M059J (cell line): ENCODE data around the gene KLK7. TPM values are rescaled to one million over a fixed set of nuclear protein-coding genes. Genes with fewer than 3 reads are reported as not detected.

Source experiments
- DNase-seq: peaks from one replicate; pipeline ENCODE4 v3.0.0-alpha.2; 2012; ENCODE audit warnings: low read depth
- total RNA-seq: library from RNA; depleted of rRNA; stranded (reverse); fragments of >200 nt; shearing (Covaris generic); gene quantifications from 2 replicates; pipeline ENCODE4 v1.2.3, GENCODE V29; 2014; rRNA removed

KLK7 gene
- total RNA-seq, 1 experiment from 2014 or later: not detected

DNA sequence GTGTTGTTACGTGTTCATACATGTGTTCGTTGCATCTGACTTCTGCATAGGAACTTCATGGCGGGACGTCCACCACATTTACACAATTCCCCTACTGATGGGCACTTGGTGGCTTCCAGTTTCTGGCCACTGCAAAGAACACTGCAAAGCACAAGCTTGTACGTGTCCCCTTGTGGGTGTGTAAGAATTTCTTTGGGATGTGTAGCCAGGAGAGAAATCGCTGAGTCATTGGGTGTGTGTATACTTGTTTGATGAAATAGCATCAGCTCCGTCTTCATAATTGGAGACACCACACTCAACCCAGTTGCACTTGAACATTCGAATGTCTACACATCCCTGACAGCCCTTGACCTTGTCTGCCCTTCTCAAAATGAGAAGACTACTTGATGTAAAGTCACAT is 50.1 kb downstream of the KLK7 start:
- peak; percentile 24 for DNase-seq

DNA sequence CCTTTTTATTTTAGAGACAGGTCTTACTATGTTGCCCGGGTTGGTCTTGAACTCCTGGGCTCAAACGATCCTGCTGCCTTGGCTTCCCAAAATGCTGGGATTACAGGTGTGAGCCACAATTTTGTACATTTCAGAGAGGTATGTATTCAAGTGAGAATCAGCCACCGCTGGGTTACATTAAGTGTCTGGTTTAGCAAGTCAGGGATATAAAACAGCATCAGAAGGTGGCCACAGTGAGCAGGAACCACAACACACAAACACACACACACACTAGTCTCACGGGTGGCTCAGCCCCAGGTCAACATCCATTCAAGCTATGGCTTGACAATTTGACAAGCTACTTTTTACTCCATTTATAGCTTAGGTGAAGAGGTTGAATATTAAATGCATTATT is 51.0 kb downstream of the KLK7 start:
- no peak for DNase-seq

DNA sequence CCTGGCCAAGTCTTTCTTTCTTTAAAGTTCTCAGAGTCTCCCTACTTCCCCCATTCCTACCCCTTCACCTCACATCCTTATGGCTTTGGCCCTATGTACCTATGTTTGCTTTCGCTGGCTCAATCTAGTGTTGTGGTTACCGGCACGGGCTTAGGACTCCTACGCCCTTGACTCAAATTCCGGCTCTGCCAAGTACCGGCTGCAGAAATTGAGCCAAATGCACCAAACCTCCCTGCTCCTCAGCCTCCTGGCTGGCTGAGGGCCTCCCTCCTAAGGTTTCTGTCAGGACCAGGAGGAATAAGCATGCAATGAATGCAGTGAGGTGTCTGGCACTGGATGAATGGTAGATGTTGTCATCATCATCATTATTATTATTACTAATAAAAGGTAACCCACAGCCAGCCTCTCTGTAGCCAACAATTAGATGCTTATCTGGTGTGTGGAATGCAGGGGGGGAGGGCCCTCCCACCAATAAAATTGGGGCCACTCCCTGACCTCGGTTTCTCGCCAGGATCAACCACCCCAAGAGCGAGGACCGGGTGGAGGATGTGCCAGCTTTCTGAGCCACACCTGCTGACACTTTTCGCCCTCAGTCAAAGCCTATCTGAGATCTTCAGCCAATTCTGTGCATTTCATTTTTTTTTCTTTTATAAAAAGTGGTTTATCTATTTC is 51.6 kb downstream of the KLK7 start:
- DNase-seq: no peak

DNA sequence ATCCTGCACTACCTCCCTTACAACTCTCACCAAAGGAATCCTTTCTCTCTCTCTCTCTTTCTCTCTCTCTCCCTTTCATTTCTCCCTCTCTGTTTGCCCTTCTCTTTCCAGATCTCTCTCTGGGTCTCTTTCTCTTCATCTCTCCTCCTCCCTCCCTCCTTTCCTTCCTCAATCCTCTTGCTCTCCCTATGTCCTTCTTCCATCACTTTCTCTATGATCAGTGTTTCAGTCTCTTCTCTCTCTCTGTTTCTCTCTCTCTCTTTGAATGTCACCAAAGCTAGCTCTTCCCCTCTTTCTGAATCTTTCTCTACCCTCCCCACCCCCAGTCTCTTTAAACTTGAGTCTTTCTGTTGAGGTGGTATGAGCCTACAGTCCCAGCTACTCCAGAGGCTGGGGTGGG is 52.7 kb downstream of the KLK7 start:
- no peak for DNase-seq

DNA sequence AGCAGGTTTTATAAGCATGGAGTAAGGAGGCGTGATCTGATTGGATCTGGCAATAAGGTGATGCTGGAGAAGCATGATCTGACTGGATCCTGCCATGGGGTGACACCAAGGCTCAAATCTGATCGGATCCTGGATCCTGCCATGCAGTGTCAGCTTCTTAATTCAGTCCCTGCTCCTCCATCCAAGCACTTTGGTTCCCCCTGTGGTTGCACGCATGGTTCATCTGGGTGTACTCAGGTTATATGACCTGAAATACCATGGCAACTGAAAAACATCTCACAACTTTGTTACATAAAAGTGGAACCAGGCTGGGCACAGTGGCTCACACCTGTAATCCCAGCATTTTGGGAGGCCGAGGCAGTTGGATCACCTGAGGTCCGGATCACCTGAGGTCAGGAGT is 54.9 kb downstream of the KLK7 start:
- peak; percentile 15 for DNase-seq

Other genes with a start within 250 kb of the KLK7 start
- gene GPR32, start 213.5 kb downstream of the KLK7 start, total RNA-seq: not detected in 2 replicates
- gene ACP4, start 193.5 kb downstream of the KLK7 start, total RNA-seq: not detected in 2 replicates
- gene KLK1, start 160.1 kb downstream of the KLK7 start, total RNA-seq: not detected in 2 replicates
- gene KLK15, start 150.3 kb downstream of the KLK7 start, total RNA-seq: not detected in 2 replicates
- gene KLK3, start 129.0 kb downstream of the KLK7 start, total RNA-seq: not detected in 2 replicates
- gene KLK2, start 110.5 kb downstream of the KLK7 start, total RNA-seq: not detected in 2 replicates
- gene KLK4, start 72.5 kb downstream of the KLK7 start, total RNA-seq: not detected in 2 replicates
- gene KLK5, start 30.9 kb downstream of the KLK7 start, total RNA-seq: not detected in 2 replicates
- 0.74 TPM in 1 of 2 replicates, not detected in the other for gene KLK6, start 14.3 kb downstream of the KLK7 start, total RNA-seq
- not detected in 2 replicates for gene KLK8, start 17.7 kb upstream of the KLK7 start, total RNA-seq
- not detected in 2 replicates for gene KLK10, start 35.8 kb upstream of the KLK7 start, total RNA-seq
- gene KLK11, start 42.7 kb upstream of the KLK7 start, total RNA-seq: not detected in 2 replicates
- gene KLK12, start 51.1 kb upstream of the KLK7 start, total RNA-seq: not detected in 2 replicates
- not detected in 2 replicates for gene KLK13, start 81.2 kb upstream of the KLK7 start, total RNA-seq
- gene KLK14, start 99.0 kb upstream of the KLK7 start, total RNA-seq: not detected in 2 replicates
- gene CTU1, start 124.5 kb upstream of the KLK7 start, total RNA-seq: 1.4 and 9.7 TPM in 2 replicates
- 0.27 TPM in 1 of 2 replicates, not detected in the other for gene SIGLEC9, start 141.0 kb upstream of the KLK7 start, total RNA-seq
- not detected in 2 replicates for gene SIGLEC7, start 158.4 kb upstream of the KLK7 start, total RNA-seq
- gene CD33, start 241.2 kb upstream of the KLK7 start, total RNA-seq: 3.8 and 4.6 TPM in 2 replicates